Astrocyte (in vitro differentiated cells and primary cell): ENCODE results near the gene ZBTB21. TPM values are rescaled to one million over a fixed set of nuclear protein-coding genes. Genes with fewer than 3 reads are reported as not detected.
"Not testable (repeated sequence)": the region's sequence is repeated elsewhere in the genome, so short reads cannot be mapped to it uniquely, and the experiment has no call there.

Experiments used
- DNase-seq: peaks from one replicate; pipeline ENCODE4 v3.0.0-alpha.2; 2010; ENCODE audit warnings: low read depth
- FAIRE-seq: peaks from 2 replicates; lab custom pipeline; 2011; peaks lifted over from hg19 to GRCh38; lab: Jason Lieb, UNC
- H2AFZ ChIP-seq: 2 replicates; pipeline ENCODE4 v1.6.0; 2012; ENCODE audit warnings: low read depth, low read length, inconsistent platforms
- H3K27ac ChIP-seq: 2 replicates; pipeline ENCODE4 v1.5.1; 2011; ENCODE audit warnings: low read depth, low read length, inconsistent platforms
- H3K27me3 ChIP-seq: 2 replicates; pipeline ENCODE4 v1.6.0; 2011; ENCODE audit warnings: low read length, inconsistent platforms; ENCODE audit not compliant: insufficient read depth
- H3K36me3 ChIP-seq: 2 replicates; pipeline ENCODE4 v1.5.1; 2011; ENCODE audit warnings: low read length, inconsistent platforms; ENCODE audit not compliant: insufficient read depth
- H3K4me1 ChIP-seq: 2 replicates; pipeline ENCODE4 v1.5.1; 2011; ENCODE audit warnings: low read length, inconsistent platforms; ENCODE audit not compliant: insufficient read depth
- H3K4me2 ChIP-seq: 2 replicates; pipeline ENCODE4 v1.6.0; 2012; ENCODE audit warnings: low read length, inconsistent platforms
- H3K4me3 ChIP-seq: 2 replicates; pipeline ENCODE4 v1.5.1; 2011; ENCODE audit warnings: low read depth, mild to moderate bottlenecking, low read length, inconsistent platforms; ENCODE audit not compliant: insufficient read depth
- H3K79me2 ChIP-seq: 2 replicates; pipeline ENCODE4 v1.6.0; 2012; ENCODE audit warnings: mild to moderate bottlenecking, low read length, inconsistent platforms; ENCODE audit not compliant: insufficient read depth
- H3K9ac ChIP-seq: 2 replicates; pipeline ENCODE4 v1.6.0; 2012; ENCODE audit warnings: mild to moderate bottlenecking, low read length, inconsistent platforms
- H3K9me3 ChIP-seq: 2 replicates; pipeline ENCODE4 v1.5.1; 2012; ENCODE audit warnings: low read depth, mild to moderate bottlenecking, low read length, inconsistent platforms; ENCODE audit not compliant: insufficient read depth
- H4K20me1 ChIP-seq: 2 replicates; pipeline ENCODE4 v1.6.0; 2012; ENCODE audit warnings: low read length, inconsistent platforms; ENCODE audit not compliant: insufficient read depth
- H3K27ac Mint-ChIP-seq: one replicate; pipeline ENCODE4 v1.8.0; 2021; ENCODE audit warnings: mild to moderate bottlenecking, mixed read lengths; ENCODE audit not compliant: unreplicated experiment
- H3K27me3 Mint-ChIP-seq: one replicate; pipeline ENCODE4 v1.8.0; 2021; ENCODE audit warnings: low read depth, mixed read lengths; ENCODE audit not compliant: unreplicated experiment
- H3K36me3 Mint-ChIP-seq: one replicate; pipeline ENCODE4 v1.8.0; 2021; ENCODE audit warnings: low read depth, mixed read lengths; ENCODE audit not compliant: unreplicated experiment
- H3K4me1 Mint-ChIP-seq: one replicate; pipeline ENCODE4 v1.8.0; 2021; ENCODE audit warnings: low read depth, mixed read lengths; ENCODE audit not compliant: unreplicated experiment
- H3K4me3 Mint-ChIP-seq: one replicate; pipeline ENCODE4 v1.8.0; 2021; ENCODE audit warnings: mild to moderate bottlenecking, moderate library complexity, mixed read lengths; ENCODE audit not compliant: unreplicated experiment
- H3K9me3 Mint-ChIP-seq: one replicate; pipeline ENCODE4 v1.8.0; 2021; ENCODE audit warnings: mild to moderate bottlenecking, mixed read lengths; ENCODE audit not compliant: unreplicated experiment
- CTCF ChIP-seq: IDR thresholded peaks from 2 replicates; pipeline ENCODE4 v1.5.1; 2011; ENCODE audit warnings: low read depth, mild to moderate bottlenecking, inconsistent platforms, low read length, moderate library complexity; ENCODE audit not compliant: insufficient read depth
- EZH2 ChIP-seq: IDR thresholded peaks from 2 replicates; pipeline ENCODE4 v1.6.1; 2012; ENCODE audit warnings: mild to moderate bottlenecking, low read length, inconsistent platforms; ENCODE audit not compliant: insufficient read depth
- total RNA-seq: library from RNA; stranded (reverse); gene quantifications from 2 replicates; pipeline ENCODE4 v1.2.1, GENCODE V29; 2021

The ZBTB21 gene
- total RNA-seq, 1 donor from 2014 or later: 20.5 TPM

GRCh38 chr21:41960386-41960785, 49.8 kb downstream of the ZBTB21 start:
- Histone ChIP-seq H3K4me2 (no peak overlapping the region), H3K4me3 (no peak overlapping the region), H4K20me1 (no peaks in the 10 kb centered on the region), H2AFZ (no peak overlapping the region), H3K4me1 (peaks cover 27% of the 10 kb centered on the region), H3K27ac (no peak overlapping the region), H3K27me3 (no peaks in the 10 kb centered on the region), H3K36me3 (no peaks in the 10 kb centered on the region), H3K9ac (no peak overlapping the region), H3K9me3 (no peaks in the 10 kb centered on the region), H3K79me2 (no peaks in the 10 kb centered on the region)
- no peaks in the 10 kb centered on the region for H3K36me3 Mint-ChIP-seq
- no peak for TF ChIP-seq EZH2
- TF ChIP-seq CTCF: no peak
- no peak overlapping the region for H3K4me3 Mint-ChIP-seq
- H3K4me1 Mint-ChIP-seq: peaks cover 15% of the 10 kb centered on the region
- FAIRE-seq (no peak), DNase-seq (no peak)
- H3K9me3 Mint-ChIP-seq: peaks cover 3% of the 10 kb centered on the region
- peaks cover 22% of the 10 kb centered on the region for H3K27me3 Mint-ChIP-seq
- no peak overlapping the region for H3K27ac Mint-ChIP-seq

GRCh38 chr21:41959697-41960096, 50.5 kb downstream of the ZBTB21 start:
- not testable (repeated sequence) for DNase-seq, H3K36me3 Mint-ChIP-seq, H3K4me3 ChIP-seq, H3K4me2 ChIP-seq, H3K27me3 ChIP-seq, H3K9me3 ChIP-seq, H3K9ac ChIP-seq, H3K79me2 ChIP-seq, H3K9me3 Mint-ChIP-seq, H2AFZ ChIP-seq, FAIRE-seq, H4K20me1 ChIP-seq, H3K27ac ChIP-seq, H3K36me3 ChIP-seq, H3K27ac Mint-ChIP-seq, H3K4me3 Mint-ChIP-seq
- H3K4me1 ChIP-seq: peaks cover 27% of the 10 kb centered on the region
- H3K4me1 Mint-ChIP-seq: peaks cover 15% of the 10 kb centered on the region
- H3K27me3 Mint-ChIP-seq: peaks cover 16% of the 10 kb centered on the region

DNA sequence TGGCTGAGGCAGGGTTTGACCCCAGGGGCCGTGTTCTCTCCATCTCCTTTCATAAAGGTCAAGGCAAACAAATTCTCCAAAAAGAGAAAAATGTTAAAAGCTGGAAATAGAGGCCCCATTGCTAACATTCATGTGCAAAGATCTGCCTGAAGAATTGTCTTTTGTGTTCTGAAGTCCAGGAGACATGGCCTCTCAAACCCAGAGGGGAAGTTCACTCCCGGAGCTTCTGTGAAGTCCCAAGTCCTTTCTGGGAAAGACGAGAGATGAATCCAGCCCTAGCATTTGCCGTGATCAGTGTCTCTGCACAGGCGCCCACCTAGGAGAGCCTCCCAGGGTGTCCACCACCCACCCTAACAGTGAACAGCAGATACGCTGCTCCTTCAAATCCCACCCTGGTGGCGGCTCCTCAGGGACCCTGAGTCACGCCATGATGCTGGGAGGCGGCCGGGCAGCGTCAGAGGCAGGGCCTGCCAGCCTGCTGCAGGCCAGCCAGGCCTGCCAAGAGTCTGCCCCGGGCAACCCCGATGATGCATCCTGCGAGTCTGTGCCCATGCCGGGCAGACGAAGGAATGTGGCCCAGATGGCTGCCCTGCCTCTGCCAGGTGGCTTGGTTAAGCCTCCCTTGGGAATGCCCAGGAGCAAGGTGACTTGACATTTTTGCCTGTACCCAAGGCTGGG, 51.1 kb downstream of the ZBTB21 start:
- Histone ChIP-seq H3K36me3 (no peaks in the 10 kb centered on the region), H2AFZ (no peak overlapping the region), H3K4me3 (no peak overlapping the region), H4K20me1 (no peaks in the 10 kb centered on the region), H3K9ac (no peak overlapping the region), H3K4me1 (peaks cover 33% of the 10 kb centered on the region), H3K4me2 (no peak overlapping the region), H3K27me3 (no peaks in the 10 kb centered on the region), H3K9me3 (no peaks in the 10 kb centered on the region), H3K27ac (no peak overlapping the region), H3K79me2 (no peaks in the 10 kb centered on the region)
- DNase-seq (no peak), FAIRE-seq (no peak)
- no peak overlapping the region for H3K27ac Mint-ChIP-seq
- no peaks in the 10 kb centered on the region for H3K36me3 Mint-ChIP-seq
- peaks cover 14% of the 10 kb centered on the region for H3K27me3 Mint-ChIP-seq
- no peak for TF ChIP-seq EZH2
- TF ChIP-seq CTCF: no peak
- H3K4me1 Mint-ChIP-seq: peaks cover 15% of the 10 kb centered on the region
- H3K4me3 Mint-ChIP-seq: no peak overlapping the region
- no peaks in the 10 kb centered on the region for H3K9me3 Mint-ChIP-seq
